ENCODE data around the gene C1orf74. TPM values are rescaled to one million over a fixed set of nuclear protein-coding genes. Genes with fewer than 3 reads are reported as not detected.
A peak's percentile ranks its signal among the peaks of the same experiment; 100 is the strongest.

C1orf74 gene
- total RNA-seq, 2 experiments from 2014 or later, result 1.5 to 1.7 TPM

DNA sequence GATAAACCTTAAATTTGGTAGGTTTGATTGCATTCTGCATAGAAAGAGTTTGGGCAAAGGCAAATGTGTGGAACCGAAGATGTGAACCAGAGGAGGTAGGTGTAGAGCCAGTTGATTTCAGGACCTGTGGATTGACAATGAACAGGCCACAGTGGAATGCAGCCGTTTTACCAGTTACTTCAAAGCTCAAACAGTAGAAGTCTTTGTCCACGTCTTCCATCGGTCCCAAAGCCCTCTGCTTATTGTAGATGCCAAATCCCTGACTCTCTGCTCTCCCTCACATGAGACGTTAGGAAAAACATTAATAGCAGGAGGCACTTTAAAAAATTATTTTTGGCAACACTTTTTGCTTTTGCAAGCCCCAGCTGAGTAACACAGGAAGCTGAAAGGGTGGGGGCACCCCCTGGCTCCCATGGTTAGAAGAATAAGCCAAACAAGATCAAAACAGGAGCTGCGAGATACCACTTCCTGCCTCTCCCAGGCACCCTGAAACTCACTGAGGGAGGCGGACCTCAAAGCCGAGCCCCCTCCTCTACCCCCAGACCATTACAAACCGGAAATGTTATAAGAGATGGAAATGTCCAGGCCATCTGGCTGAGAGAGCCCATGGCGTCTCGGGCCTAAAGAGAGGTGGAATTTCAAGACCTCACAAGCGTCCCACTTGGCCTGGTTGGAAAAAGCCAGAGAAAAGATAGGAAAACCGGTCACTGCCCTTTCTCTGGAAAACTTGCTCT lies 15.0 kb downstream of the C1orf74 start:
- Mint-ChIP-seq H3K27ac (no peak overlapping the region), H3K4me1 (peaks cover 39% of the 10 kb centered on the region), H3K27me3 (no peaks in the 10 kb centered on the region), H3K4me3 (no peak overlapping the region), H3K9me3 (no peaks in the 10 kb centered on the region), H3K36me3 (peaks cover 54% of the 10 kb centered on the region)
- DNase-seq, result peak; percentile 74

DNA sequence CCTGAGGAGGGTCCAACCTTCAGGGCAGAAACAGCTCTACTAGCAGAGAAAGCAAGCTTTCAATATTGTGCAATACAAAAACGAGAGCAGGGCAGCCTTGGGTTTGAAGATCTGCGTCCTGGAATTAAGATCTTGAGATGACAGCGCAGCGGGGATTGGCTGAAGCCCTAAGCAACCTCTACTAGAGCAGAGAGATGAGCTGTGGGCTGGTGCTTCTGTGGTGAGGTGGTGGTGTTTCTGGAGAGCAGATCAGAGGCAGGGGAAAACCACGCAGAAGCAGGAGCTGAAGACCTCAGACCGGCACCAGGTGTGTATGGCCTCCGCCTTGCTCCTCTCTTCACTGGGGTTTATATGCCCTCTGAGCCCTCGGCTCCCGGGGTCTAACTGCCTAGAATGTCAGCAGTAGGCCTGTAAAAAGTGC lies 16.0 kb downstream of the C1orf74 start:
- no peak overlapping the region for H3K27ac Mint-ChIP-seq
- H3K4me1 Mint-ChIP-seq, result peaks cover 41% of the 10 kb centered on the region
- no peak overlapping the region for H3K4me3 Mint-ChIP-seq
- H3K9me3 Mint-ChIP-seq, result peaks cover 2% of the 10 kb centered on the region
- H3K27me3 Mint-ChIP-seq, result no peaks in the 10 kb centered on the region
- peaks cover 55% of the 10 kb centered on the region for H3K36me3 Mint-ChIP-seq
- peak; percentile 87 for DNase-seq

DNA sequence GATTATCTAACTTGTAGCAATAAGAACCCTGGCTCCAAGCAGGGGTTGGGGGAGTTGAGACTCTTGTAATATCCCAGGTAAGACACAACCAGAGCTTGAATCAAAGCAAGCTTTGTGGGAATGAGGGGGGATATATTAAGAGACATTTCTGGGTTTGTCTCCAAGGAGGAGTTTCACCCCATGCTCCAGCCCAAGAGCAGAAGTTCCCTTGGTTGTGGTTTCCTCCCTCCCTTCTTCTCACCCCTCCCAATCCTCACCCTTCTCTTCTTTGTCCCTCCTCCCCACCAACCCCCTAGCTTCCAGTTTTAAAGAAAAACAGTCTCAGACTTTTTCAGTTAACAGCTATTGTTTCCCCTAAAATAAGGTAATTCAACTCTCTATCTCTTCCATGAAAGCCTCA lies 16.7 kb downstream of the C1orf74 start:
- Mint-ChIP-seq H3K4me3 (no peak overlapping the region), H3K36me3 (peaks cover 56% of the 10 kb centered on the region), H3K27ac (no peak overlapping the region), H3K9me3 (peaks cover 2% of the 10 kb centered on the region), H3K4me1 (peaks cover 47% of the 10 kb centered on the region), H3K27me3 (no peaks in the 10 kb centered on the region)
- DNase-seq, result no peak

DNA sequence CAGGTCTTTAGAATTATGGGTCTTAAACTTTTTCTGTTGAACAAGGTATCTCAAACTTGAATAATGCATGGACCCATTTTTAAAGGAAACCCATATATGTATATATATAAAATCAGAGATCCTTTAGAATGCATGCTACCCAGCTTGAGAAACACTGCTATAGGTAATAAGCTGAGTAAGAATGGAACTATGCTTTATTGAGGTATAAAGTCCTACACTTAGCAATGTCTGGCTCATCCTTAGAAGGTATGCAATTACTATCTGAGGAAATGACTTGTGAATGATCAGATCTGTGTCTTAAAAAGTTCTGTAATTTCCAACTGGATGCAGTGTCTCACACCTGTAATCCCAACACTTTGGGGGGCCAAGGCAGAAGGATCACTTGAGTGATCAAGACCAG lies 17.3 kb downstream of the C1orf74 start:
- H3K4me3 Mint-ChIP-seq, result peak overlapping the region; percentile 29
- DNase-seq, result no peak
- peak overlapping the region; percentile 85 for H3K27ac Mint-ChIP-seq
- H3K4me1 Mint-ChIP-seq, result peaks cover 54% of the 10 kb centered on the region
- H3K36me3 Mint-ChIP-seq, result peaks cover 62% of the 10 kb centered on the region
- H3K27me3 Mint-ChIP-seq, result no peaks in the 10 kb centered on the region
- H3K9me3 Mint-ChIP-seq, result peaks cover 2% of the 10 kb centered on the region

DNA sequence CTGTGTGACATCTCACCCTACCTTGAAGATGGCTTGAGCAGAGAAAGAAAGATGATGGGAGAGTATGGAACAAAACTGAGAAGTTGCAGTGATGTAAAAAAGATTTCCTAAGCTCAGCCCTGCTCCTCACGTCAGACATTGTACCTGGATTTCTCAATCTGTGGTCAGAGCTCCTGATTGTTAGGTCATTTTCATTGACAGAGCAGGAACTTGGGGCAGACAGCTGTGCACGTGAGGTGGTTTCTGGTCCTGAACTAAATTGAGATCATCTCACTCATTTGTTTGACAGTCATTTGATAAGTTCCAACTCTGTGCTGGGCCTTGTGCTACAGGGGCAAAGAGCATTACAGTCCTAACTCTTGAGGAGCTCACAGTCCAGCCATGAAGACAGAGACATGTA lies 18.3 kb downstream of the C1orf74 start:
- Mint-ChIP-seq H3K4me3 (peak overlapping the region; percentile 62), H3K4me1 (peaks cover 63% of the 10 kb centered on the region), H3K27ac (peak overlapping the region; percentile 85), H3K9me3 (peaks cover 2% of the 10 kb centered on the region), H3K36me3 (peaks cover 72% of the 10 kb centered on the region), H3K27me3 (no peaks in the 10 kb centered on the region)
- no peak for DNase-seq

DNA sequence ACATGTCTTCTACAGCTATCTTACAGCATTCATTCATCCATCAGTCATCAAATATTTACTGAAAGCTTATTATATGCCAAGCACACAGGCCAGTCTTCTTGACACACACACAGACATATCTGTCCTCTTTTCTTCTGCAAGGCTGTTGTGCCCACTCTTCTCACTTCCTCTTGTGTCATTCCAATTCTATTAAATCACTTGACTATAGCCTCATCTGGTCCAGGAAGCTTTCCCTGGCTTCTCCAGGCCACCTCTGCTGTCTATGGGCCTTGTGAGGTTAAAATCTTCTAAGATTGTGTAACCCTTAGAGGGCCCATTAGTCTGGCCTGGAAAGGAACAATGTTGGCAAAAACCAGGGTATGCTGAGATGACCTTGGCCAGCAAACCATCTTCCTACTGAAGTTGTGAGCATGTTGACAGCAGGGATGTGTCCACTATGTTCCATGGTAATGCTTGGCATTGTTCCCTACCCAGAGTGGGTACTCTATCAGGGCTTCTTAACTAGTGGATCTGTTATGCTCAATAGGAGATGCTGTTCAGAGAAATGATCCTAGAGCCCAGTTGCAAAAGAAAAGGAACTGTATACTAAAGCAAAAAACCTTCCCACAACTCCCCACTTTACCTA lies 23.2 kb downstream of the C1orf74 start:
- Mint-ChIP-seq H3K4me1 (peaks cover 68% of the 10 kb centered on the region), H3K4me3 (no peak overlapping the region), H3K9me3 (peaks cover 2% of the 10 kb centered on the region), H3K36me3 (peaks cover 94% of the 10 kb centered on the region), H3K27ac (peak overlapping the region; percentile 76), H3K27me3 (no peaks in the 10 kb centered on the region)
- DNase-seq, result no peak

DNA sequence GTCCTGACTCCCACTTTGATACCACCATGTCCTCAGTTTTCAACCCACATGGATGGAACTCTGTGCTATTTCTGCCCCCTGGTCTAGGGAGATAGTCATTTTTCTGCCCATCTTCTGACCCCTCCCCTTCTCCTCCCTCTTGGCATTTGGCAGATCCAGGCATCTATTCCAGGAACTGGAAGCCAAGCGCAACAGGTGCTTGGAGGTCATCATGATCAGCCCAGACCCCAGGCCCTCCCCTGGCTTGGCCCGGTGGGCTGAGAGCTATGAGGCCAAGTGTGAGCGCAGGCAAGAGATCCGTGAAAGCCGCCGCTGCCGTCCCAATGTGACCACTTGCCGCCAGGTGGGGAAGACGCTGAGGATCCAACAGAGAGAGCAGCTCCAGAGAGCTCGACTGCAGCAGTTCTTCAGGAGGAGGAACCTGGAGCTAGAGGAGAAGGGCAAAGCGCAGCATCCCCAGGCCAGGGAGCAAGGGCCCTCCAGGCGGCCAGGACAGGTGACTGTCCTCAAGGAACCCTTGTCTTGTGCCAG lies 24.5 kb downstream of the C1orf74 start:
- peak overlapping the region; percentile 72 for H3K27ac Mint-ChIP-seq

DNA sequence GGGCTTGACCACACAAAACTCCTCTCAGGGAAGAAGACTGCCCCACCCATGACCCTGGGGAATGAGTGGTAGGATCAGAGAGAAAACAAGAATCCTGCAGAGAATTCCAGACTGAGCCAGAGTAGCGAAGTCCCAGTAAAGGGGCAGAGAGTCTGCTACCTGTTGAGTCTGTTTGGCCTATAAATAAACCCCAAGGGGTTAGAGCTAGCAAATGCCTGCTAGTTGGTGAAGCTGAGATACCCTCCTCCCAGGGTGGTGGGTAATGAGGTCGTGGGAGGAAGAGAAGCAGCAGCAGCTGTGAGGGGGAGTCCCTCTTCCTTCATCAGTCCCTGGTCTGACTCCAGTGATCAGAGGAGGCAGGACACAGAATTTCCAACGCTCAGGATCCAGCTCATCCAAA lies 26.0 kb downstream of the C1orf74 start:
- Mint-ChIP-seq H3K9me3 (no peaks in the 10 kb centered on the region), H3K36me3 (peaks cover 74% of the 10 kb centered on the region), H3K4me1 (peaks cover 66% of the 10 kb centered on the region), H3K4me3 (peak overlapping the region; percentile 98), H3K27me3 (no peaks in the 10 kb centered on the region), H3K27ac (peak overlapping the region; percentile 98)
- no peak for DNase-seq

More for the DNA sequence above, 24.5 kb downstream of the C1orf74 start:
- DNase-seq, result no peak
- H3K36me3 Mint-ChIP-seq, result peaks cover 88% of the 10 kb centered on the region
- peaks cover 68% of the 10 kb centered on the region for H3K4me1 Mint-ChIP-seq
- H3K4me3 Mint-ChIP-seq, result peak overlapping the region; percentile 50
- H3K27me3 Mint-ChIP-seq, result no peaks in the 10 kb centered on the region
- peaks cover 2% of the 10 kb centered on the region for H3K9me3 Mint-ChIP-seq

DNA sequence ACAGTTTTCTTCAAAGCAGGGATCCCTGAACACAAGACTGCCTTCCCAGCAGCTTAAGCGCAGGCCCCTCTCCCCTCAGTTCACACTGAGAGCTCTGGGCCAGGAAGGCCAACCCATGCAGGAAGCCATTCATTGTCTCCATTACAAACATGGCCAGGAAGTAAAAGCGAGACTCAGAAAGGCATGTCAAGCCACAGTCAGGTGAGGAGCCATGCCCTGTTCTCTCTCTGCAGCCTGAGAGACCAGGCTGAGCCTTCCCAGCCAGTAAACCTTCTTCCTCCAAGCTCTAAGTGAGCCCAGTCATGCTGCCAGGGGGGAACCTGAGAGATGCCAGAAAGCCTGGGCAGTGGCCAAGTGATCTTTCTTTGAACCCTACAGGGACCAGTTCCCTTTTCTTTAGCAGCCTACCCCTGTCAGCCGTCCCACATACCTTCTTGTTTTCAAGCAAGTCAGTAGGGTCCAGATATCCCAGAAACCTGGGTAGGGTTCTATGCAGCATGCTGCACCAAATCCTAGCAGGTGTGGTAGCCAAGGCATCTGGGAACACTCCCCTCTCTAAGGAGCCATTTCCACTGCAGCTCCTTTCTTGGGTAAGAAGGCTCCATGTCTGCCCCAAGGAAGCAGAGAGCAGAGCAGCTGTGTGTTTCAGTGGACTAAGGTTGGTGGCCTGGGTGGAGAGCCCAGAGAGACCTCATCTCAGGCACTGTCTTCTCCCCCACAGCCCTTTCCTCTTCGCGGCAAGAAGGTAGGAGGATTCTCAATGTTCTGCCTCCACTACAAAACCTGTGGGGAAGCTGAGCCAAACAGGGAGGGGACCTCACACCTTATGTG lies 27.5 kb downstream of the C1orf74 start:
- Mint-ChIP-seq H3K4me3 (peak overlapping the region; percentile 98), H3K36me3 (peaks cover 62% of the 10 kb centered on the region), H3K9me3 (no peaks in the 10 kb centered on the region), H3K27me3 (no peaks in the 10 kb centered on the region), H3K4me1 (peaks cover 67% of the 10 kb centered on the region), H3K27ac (peak overlapping the region; percentile 98)
- peak; percentile 41 for DNase-seq

DNA sequence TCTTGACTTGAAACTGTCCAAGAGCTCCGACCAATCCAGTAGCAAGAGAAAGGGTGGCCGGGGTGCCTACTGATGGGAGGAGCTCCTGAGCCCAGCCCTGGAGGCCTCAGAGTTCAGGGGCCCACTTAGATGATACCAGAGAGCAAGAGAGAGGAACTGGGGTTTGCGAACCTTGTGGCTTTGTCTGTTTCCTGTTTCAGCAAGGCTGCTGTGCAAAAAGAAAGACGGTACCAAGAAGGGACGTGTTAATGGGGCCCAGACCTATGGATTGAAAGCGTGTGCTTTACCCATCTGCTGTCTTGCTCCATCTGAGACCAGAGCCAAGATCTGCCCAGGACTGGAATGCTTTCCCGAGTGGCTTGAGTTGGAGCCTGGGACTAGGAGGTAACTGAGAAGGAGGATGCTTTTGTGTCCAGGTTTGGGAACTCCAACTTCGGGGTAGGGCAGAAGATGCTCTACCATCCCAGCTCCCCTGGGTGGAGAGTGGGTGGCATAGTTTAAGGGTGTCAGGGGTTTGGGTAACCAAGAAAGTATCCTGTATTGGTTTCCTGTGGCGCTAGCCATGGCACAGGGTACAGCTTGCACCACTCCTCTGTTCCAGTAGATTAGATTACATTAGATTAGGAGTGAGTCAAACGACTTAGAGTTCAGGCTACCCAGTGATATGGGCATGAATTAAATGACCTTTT lies 28.3 kb downstream of the C1orf74 start, which contains the start of gene TRAF3IP3:
TSS of gene TRAF3IP3 (plus strand) at position 128 of the 689 bp plus-strand sequence. CDS start 3,987 bp downstream, outside the sequence.
- H3K27ac Mint-ChIP-seq, result peak within 1 kb of the TSS; percentile 98
- H3K4me1 Mint-ChIP-seq, result peaks cover 66% of the 10 kb centered on the region
- peak; percentile 80 for DNase-seq
- H3K36me3 Mint-ChIP-seq, result peaks cover 55% of the 10 kb centered on the region
- H3K9me3 Mint-ChIP-seq, result no peaks in the 10 kb centered on the region
- no peaks in the 10 kb centered on the region for H3K27me3 Mint-ChIP-seq
- peak within 1 kb of the TSS; percentile 98 for H3K4me3 Mint-ChIP-seq

DNA sequence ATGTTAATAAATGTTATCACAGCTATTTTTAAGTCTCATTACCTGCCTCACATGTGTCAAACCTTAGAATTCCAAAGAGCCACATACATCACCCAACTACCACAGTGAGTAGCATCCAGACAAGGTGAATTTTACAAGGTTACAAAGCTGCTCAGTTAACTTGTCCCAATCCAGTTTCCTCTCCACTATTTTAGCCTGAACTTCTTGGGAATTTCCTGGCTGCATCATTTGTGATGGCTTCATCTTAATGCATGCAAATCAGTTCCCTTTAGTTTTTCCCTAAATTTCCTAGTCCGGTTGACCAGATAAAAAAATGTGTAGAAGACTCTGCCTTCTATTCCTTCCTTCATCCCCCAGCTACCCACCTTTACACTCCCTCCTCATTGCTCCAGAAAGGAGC lies 29.1 kb downstream of the C1orf74 start:
- Mint-ChIP-seq H3K27me3 (no peaks in the 10 kb centered on the region), H3K36me3 (peaks cover 48% of the 10 kb centered on the region), H3K4me3 (peak overlapping the region; percentile 98), H3K27ac (peak overlapping the region; percentile 98), H3K9me3 (no peaks in the 10 kb centered on the region), H3K4me1 (peaks cover 67% of the 10 kb centered on the region)
- DNase-seq, result no peak

DNA sequence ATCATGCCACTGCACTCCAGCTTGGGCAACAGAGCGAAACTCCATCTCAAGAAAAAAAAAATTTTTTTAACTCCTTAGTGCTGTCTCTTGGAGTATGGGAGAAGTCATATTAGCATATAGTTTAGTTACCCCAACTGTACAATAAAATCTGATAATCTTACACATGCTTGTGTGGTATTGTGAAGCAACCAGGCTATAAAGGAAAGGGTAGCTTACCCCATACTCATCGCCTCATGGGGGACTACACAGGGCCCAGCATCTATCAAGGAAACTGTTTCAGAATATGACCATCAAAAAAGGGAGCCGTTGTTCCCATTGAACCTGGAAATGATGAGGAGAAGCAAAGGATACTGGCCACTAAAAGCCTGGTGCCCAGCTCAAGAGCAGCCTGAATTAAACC lies 31.5 kb downstream of the C1orf74 start:
- Mint-ChIP-seq H3K27ac (peak overlapping the region; percentile 99), H3K4me1 (peaks cover 63% of the 10 kb centered on the region), H3K36me3 (peaks cover 25% of the 10 kb centered on the region), H3K9me3 (no peaks in the 10 kb centered on the region), H3K4me3 (peak overlapping the region; percentile 73), H3K27me3 (no peaks in the 10 kb centered on the region)
- no peak for DNase-seq

DNA sequence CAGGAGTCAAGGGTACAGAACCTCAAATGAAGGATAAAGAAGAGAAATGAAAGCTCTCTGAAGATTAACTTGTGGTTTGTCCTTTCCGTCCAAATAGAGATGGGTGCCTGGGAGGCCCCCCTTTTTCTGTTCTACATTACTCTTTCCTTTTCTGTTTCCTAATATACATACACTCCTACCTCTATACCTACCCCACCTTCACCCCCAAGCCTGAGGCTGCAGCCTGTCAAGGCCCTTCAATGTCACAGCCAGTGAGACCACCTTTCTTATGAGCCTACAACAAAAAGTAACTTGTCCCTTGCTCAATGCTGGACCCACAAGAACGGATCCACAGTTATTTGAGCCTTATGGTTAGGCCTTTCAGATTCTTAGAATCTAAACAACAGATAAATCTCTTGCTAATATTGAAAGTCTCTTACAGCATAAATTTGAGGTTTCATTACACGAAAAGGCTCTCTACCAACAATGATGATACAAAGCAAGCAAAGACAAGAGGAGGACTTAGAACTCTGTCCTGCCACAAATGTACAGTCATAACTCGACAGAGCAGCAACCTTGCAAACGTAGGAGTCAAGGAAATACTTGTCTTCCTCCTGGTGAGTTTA lies 32.6 kb downstream of the C1orf74 start:
- Mint-ChIP-seq H3K9me3 (no peaks in the 10 kb centered on the region), H3K4me3 (peak overlapping the region; percentile 73), H3K36me3 (peaks cover 15% of the 10 kb centered on the region), H3K27me3 (no peaks in the 10 kb centered on the region), H3K4me1 (peaks cover 75% of the 10 kb centered on the region), H3K27ac (peak overlapping the region; percentile 99)
- DNase-seq, result peak; percentile 57

Measured in activated naive CD8-positive, alpha-beta T cell treated with anti-CD3 and anti-CD28 coated beads for 36 hours (primary cell).